T47D (cell line): ENCODE measurements around the gene ADCK1.

ENCODE experiments used
- DNase-seq, 2 experiments: peaks; one replicate each; pipeline versions ENCODE4 v3.0.0 to v3.0.0-alpha.2; 2011 to 2012; ENCODE audit warnings: low read depth in 1 of 2, low spot score in 1 of 2
- JUND ChIP-seq: IDR thresholded peaks from 2 replicates; pipeline ENCODE4 v1.6.1; 2012; ENCODE audit warnings: low read depth
- in situ Hi-C: cut with HindIII; loops from 2 replicates; pipeline ENCODE4 v1.10.0; 2016; ENCODE audit warnings: low sequenced_read_pairs, low pct_unique_long_range_greater_than_20kb

Gene ADCK1

DNA sequence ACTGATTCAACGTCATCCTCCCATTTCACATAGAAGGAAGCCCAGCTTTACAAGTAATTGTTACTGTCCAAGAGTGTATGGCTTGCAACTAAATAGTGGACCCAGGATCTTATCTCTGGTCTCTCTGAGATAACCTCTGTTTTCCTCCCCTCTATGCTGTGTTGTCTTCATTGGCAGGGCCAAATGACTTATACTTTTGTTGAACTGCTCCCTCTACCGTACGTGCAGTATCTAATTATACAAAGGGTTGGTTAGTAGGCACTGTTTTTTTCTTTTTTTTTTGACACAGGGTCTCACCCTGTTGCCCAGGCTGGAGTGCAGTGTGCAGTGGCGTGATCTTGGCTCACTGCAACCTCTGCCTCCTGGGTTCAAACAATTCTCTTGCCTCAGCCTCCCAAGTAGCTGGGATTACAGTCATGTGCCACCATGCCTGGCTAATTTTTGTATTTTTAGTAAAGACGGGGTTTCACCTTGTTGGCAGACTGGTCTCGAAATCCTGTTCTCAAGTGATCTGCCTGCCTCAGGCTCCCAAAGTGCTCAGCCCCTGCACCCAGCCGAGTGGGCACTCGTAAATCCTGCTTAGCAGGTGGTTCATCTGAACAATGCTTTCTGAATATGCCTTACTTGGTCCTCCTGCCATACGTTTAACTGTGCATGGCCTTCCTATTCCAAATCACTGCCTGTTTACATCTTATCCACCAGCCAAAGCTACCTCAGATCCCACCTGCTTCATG lies 162.1 kb downstream of the ADCK1 start:
- in situ Hi-C loops, result no loop called here
- DNase-seq, result peak in 1 of 2 experiments; percentile 36
- no peak for TF ChIP-seq JUND

DNA sequence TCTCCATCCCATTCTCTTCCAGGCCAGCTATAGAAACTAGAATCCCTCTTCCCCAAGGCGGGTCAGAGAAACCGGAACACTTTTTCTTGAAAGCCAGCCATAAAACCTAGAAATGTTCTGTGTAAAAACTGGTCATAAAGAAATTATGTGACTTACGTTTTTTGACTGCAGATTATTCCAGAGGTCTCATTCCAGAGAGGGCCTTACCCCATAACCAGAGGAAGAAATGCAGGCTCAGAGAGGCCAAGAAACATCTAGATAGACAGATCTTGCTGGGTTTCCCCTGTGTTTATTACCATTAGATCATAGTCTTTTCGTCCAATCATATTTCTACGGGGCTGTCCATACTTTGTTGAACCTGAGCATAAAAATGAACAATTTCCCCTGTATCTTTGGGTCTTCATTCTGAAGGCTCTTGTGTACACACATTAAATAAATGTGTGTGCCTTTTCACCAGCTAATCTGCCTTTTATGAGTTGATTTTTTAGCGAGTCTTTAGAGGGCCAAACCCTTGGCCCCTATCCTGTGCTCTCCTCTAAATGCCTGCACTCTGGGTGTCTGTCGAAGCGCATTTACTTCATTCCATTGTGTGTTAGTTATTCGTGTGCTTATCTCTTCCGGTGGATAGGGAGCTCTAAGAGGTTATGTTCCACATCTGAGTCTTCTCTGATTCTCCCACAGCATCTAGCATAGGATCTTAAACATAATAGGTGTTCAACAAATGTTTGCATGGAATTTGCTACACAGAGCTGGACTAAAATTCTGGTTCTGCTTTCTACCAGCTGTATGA lies 163.0 kb downstream of the ADCK1 start:
- in situ Hi-C loops, result no loop called here
- no peak for TF ChIP-seq JUND
- DNase-seq, result no peak

DNA sequence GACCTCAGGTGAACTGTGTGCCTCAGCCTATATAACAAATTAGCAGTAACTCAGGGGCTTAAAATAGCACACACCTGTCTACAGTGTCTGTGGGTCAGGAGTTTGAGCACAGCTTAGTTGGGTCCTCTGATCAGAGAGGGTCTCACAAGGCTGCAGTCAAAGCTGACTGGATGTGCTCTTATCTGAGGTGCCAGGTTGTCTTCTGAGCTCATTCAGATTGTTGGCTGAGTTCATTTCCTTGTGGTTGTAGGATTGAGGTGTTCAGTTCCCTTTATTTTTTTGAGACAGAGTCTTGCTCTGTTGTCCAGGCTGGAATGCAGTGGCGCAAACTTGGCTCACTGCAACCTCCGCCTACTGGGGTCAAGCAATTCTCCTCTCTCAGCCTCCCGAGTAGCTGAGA lies 164.7 kb downstream of the ADCK1 start:
- in situ Hi-C loops, result no loop called here
- TF ChIP-seq JUND, result no peak
- no peak for DNase-seq

DNA sequence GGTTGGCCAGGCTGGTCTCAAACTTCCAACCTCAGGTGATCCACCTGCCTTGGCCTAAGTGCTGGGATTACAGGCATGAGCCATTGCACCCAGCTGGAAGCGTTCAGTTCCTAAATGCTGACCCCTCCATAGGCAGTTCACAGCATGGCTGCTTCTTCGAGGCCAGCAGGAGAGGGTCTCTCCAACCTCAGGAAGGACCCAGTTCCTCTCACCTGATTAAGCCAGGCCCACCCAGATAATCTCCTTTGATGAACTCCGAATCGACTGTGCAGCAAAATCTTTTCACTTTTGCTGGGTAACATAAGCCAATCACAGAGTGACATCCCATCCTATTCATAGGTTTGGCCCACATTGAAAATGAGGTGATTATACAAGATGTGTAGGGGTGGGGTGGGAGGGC lies 165.1 kb downstream of the ADCK1 start:
- in situ Hi-C loops, result no loop called here
- no peak for DNase-seq
- TF ChIP-seq JUND, result no peak

DNA sequence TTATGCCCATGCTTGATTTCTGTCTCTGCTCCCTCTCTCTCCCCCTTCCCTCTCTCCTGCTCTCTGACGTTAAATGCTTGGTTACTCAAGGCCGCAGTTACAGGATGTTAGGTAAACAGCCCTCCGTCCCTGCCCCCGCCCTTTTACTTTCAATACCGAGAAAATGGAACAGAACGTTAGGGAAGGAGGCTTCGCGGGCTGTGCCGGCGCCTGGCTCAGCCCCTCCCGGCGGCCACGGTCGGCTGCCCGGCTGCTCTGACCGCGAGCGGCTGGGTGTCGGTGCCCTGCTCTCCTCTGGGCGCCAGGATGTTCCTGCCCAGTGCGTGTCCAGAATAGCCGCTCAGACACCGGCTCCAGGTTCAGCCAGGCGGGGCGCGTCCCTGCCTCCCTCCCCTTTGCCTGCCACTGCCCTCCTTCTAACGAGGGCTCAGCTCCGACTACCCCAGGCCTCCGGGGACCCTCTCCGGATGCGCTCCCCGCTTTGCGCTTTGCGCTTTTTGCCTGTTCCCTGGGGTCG lies 166.1 kb downstream of the ADCK1 start:
- in situ Hi-C loops, result no loop called here
- TF ChIP-seq JUND, result no peak
- DNase-seq, result peak; percentile 54 to 72

DNA sequence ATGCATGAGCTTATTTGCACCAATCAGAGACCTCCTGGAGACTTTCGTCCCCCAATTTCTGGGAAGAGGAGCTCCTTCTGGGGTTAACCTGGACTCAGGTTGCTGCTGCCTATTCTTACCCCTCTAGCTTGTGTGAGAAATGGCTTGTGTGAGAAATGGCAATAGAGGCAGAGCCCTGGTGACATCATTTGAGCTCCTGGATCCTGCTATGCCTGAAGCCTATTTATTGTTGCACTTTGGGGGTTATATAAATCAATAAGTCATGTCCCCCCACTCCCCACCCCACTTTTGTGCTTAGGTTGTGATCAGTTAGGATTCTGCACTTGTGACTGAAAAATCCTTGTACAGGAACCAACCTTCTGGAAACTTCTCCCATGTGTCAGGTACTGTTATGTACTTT lies 167.2 kb downstream of the ADCK1 start:
- DNase-seq, result no peak
- no peak for TF ChIP-seq JUND

DNA sequence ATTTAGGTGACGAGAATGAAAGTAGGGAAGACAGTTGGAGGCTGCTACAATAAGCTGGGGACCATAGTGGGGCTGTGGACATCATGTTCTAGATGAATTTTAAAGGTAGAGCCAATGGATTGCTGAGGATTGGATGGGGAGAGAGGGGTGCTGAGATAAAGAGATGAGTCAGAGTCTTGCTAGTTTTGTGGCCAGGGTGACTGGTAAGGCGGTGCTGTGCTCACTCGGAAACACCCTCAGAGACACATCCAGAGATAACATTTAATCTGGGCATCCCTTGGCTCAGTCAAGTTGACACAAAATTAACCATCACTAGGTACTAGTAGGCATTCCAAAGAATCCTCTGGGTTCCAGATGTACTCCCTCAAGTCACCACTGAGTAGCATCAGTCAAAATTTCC lies 170.7 kb downstream of the ADCK1 start:
- in situ Hi-C loops, result no loop called here
- TF ChIP-seq JUND, result no peak
- DNase-seq, result no peak

More for the DNA sequence above, 167.2 kb downstream of the ADCK1 start:
- in situ Hi-C loops, result no loop called here

DNA sequence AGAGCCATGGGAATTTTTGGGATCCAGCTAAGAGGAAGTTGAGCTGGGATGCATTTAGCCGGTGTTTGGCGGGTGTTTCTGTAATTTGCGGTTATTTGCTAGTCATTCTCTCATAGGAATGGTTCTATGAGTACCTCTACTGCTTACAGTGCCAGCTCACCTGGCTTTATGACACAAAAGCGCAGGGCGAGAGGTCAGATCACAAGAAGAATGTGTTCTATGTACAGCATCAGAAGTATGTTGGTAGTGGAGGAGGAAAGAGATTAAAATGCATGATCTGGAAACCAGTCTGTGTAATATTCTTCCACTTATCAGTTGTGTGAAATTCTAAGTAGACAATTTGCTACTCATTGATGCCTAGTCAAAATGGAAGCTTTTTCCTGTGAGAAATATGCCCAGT lies 173.3 kb downstream of the ADCK1 start:
- no peak for DNase-seq
- TF ChIP-seq JUND, result no peak
- in situ Hi-C loops, result no loop called here

DNA sequence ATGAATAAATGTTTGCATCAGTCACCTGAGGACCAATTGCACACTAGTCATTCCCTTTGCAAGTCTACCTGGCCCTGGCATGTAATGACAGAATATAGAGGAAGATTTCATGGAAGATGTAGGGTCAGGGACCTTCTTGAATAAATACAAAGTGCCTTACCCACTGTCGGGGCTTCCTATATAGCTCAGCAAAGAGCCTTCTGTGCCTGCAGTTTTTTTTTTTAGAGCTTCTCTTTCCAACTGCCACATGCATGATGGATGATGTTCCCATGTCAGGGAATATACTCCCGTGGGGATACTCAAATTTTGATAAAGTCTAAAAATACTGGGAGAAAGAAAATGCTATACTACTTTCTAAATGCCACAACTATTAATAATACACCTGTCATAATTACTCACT lies 176.7 kb downstream of the ADCK1 start:
- in situ Hi-C loops, result no loop called here
- no peak for TF ChIP-seq JUND
- DNase-seq, result no peak

DNA sequence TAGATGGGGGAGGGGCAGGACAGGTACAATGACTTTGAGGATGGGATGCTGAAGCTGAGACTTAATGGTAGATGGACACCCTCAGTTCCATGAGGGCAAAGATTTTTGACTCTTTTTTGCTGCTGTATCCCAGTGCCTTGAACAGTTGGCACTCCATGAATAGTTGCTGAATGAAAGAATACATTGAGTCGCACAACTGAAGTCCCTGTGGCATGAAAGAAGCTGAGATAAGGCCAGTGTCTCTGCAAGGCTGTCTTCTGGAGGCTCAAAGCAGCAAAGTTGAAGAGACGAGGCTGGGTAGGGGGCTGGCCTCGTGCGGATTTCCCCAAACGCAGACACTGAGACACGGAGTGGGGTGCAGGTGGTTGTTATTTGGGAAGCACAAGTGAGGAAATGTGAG lies 179.3 kb downstream of the ADCK1 start:
- no peak for DNase-seq
- in situ Hi-C loops, result no loop called here
- no peak for TF ChIP-seq JUND

DNA sequence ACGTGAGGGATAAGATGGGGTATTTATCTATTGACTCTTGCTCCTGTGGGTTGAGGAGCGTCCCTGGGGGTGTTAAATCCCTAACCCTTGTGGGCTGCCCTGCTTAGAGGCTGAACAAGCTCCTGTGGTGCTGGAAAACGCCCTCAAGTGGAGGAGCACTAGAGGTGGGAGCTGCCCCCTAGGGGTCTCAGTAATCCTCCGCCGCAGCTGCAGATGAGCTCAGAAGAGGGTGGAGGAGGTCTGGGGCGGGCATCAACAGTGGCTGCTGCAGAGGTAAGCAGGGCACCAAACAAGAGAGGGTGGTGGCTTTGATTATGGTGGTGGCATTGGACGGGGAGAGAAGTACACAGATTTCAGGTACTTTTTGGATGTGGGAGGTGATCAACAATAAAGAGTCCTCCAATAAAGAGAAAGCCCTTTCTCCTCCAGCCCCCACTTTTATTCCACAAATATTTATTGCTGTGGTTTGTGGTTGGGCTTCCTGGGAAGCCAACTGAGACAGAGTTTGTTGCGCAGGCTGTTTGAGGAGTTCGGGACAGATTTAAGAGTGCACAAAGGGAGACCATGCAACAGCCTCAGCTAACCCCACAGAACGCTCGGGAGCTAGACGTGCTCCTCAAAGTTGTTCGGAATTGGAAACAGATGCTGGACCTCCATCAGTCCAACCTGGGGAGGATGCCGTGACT lies 179.9 kb downstream of the ADCK1 start:
- no peak for TF ChIP-seq JUND
- DNase-seq, result no peak
- in situ Hi-C loops, result no loop called here

DNA sequence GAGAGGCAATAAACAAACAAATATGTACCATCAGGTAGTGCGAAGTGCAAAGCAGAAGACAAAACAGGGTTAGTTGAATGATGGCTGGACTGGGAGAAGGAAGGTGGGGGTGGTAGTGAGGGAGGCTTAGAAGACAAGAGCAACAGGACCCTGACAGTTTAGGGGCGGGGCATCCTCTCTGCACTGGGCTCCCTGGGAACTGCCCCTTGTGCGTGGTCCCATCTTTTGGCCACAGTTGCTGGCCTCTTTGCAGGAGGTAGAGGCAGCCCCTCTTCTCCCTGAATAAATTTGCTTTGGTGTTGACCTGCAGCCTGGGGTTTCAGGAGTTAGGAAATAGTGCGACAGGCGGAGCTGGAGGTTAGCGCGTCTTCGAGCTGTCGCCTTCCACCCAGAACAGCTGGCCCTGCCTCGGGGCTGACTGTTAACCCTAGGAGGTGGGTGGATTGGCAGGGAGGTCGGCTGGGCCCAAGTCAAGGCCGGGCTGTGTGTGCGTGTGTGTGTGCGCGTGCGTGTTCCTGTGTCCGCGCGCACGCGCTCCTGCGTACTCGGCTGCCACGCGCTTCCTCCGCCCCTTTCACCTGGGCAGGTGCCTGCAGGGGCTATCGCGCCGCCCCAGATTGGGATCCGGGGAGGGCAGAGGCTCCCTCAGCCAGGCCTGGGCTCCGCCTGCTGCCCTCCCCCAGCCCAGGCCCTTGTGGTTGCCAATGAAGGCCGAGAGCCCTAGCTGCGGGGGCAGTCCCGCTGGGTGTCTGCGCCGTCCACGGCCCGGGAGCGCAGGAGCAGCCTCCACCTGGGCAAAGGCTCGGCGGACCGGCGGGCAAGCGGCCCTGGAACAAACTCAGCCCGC lies 180.8 kb downstream of the ADCK1 start:
- peak; percentile 88 to 90 for DNase-seq
- in situ Hi-C loops, result no loop called here
- TF ChIP-seq JUND, result no peak
